Measurements from ENCODE around the gene RAB8A. TPM values are rescaled to one million over a fixed set of nuclear protein-coding genes. Genes with fewer than 3 reads are reported as not detected.

The RAB8A gene
- total and polyA plus RNA-seq, 2 of the 8 experiments (the other 6 are each of a cell fraction or from before 2014, with no cell fraction given): 65.8 to 97.0 TPM

GRCh38 chr19:16111160-16111908, at the start of gene RAB8A (continued):
- TF ChIP-seq TAF7 (optimal IDR thresholded peaks at IDR 0.05; ENCODE audit: borderline replicate concordance, low read depth, low read length): no peak
- TF ChIP-seq YY1 (IDR thresholded peaks at IDR 0.05; ENCODE audit: low read depth, low read length): peak; percentile 73; the same call in 1 of the 2 replicates
- no peak for TF ChIP-seq RFX5 (IDR thresholded peaks at IDR 0.05; ENCODE audit: borderline replicate concordance, low read depth, low read length)
- no peak for TF ChIP-seq HDAC2 (IDR thresholded peaks at IDR 0.05; ENCODE audit: borderline replicate concordance in 1 of 2, low read depth in 2 of 2, low read length in 2 of 2)
- peak; percentile 98 for TF ChIP-seq E2F6 (IDR thresholded peaks at IDR 0.05)
- no peak for TF ChIP-seq ASH2L (IDR thresholded peaks at IDR 0.05; ENCODE audit: low read length)
- no peak for TF ChIP-seq SAP30 (IDR thresholded peaks at IDR 0.05; ENCODE audit: insufficient read depth, insufficient replicate concordance, low read length)
- TF ChIP-seq CHD7 (IDR thresholded peaks at IDR 0.05; ENCODE audit: insufficient replicate concordance, low read length): no peak

Data from H1 (cell line).